Measurements from ENCODE around the gene CFAP410. TPM values are rescaled to one million over a fixed set of nuclear protein-coding genes. Genes with fewer than 3 reads are reported as not detected.
"Not testable (repeated sequence)": the region's sequence is repeated elsewhere in the genome, so short reads cannot be mapped to it uniquely, and the experiment has no call there.

The CFAP410 gene
- total RNA-seq, 1 donor from 2014 or later, result 13.0 TPM

DNA sequence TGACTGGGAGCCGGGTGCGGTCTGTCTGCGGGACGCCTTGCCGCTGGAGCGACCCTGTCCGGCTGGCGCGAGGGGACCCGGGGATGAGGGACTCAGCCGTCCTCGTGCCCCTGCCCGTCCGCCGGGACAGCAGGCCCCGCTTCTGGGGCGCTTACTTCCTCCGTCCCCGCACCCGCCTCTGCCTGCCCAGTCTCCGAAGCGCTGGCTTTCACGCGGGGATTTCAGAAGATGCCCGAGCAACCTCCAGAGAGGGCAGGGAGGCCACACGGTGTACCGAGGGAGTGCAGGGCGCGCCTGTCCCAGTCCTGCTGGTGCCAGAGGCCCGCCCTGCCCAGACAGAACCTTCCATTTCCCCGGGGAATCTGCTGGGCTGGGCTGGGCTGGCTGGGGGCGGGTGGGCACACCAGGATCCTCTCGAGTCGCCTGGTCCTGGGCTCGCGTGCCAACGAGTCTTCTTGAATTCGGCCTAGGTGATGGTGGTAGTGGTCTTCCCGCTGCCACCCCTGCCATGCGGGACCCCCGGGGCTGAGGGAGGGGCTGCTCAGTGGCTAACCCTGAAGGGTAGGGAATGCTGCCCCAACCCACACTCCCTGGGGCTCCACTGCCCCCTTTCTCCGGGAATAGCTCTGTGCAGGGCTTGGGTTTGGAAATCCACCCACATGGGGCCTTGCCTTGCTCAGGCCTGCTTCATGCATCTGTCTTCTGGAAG, 11.7 kb upstream of the CFAP410 start:
- no peak for DNase-seq

DNA sequence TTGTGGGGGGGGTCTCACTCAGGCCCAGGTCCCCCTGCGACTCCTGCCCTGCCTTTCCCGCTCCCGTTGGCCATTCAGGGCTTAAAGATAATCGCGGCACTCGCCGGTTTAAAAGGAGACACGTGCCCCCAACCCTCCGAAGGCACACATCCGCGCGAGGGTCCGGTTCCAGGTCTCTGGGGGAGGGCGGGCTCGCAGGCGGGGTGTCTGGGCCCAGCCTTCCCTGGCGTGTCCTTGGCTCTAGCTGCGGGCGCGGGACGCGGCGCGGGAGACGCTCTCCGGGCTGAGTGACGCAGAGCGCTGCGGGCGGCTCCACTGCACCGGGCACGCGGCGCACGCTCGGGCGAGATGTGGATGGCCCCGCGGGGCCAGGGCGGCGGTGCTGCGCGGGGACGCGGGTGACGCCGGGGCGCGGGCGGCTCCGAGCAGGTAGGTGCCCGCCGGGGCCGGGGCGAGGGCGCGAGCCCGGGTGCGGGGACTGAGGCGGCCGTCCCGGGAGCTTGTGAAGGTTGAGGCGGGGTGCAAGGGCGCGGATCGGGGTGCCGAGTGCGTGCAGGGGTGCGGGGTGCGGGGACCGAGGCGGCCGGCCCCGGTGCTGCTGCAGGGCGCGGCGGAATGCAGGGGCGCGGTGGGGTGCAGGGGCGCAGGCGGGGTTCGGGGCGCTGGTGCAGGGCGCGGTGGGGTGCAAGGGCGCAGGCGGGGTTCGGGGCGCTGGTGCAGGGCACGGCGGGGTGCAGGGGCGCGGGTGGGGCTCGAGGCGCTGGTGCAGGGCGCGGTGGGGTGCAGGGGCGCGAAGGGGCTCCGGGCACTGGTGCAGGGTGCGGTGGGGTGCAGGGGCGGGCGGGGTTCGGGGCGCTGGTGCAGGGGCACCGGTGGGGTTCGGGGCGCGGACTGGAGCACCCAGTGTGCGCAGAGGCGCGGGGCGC, 10.9 kb upstream of the CFAP410 start:
- no peak for DNase-seq

DNA sequence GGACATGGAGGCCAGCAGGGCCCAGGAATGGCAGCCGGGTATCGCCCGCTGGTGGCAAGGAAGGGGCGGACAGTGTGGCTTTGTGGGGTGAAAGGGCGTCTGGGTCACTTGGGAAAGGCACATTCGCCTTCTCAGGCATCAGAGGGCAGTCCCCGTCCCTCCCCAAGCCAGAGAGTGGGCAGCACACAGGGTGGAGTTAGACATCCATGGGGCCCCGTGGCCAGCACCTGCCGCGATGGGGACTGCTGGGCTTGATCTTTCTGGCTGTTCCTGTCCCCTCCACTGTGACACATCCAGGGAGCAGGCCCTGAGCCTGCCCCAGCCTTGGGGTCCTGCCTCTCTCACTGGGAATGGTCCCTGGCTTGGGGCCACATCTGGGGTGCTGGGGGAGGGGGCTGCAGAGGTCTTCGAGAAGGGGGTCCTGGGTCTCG, 10.2 kb upstream of the CFAP410 start:
- DNase-seq, result no peak

- DNase-seq, result no peak
These were observed 9.7 kb upstream of the CFAP410 start for GRCh38 chr21:44348861-44349260.

GRCh38 chr21:44347911-44348451, 8.8 kb upstream of the CFAP410 start:
- DNase-seq, result no peak

DNA sequence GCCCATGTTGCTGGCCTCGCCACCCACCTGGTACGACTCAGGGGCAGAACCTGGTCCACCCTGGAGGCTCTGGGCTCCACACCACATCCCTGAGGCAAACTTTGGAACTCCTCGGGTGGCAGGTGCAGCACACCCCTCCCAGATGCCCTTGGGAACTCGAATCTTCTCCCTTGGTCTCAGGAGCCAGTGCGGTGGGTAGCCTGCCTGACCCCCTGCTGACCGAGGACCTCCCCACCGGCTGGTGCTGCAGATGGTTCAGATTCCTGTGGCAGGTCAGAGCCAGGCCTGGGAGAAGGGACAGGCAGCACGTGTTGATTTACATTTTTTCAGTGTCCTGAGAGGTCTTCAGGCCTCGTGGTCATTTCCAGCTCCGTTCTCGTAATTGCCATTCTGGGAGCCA, 6.3 kb upstream of the CFAP410 start:
- no peak for DNase-seq

DNA sequence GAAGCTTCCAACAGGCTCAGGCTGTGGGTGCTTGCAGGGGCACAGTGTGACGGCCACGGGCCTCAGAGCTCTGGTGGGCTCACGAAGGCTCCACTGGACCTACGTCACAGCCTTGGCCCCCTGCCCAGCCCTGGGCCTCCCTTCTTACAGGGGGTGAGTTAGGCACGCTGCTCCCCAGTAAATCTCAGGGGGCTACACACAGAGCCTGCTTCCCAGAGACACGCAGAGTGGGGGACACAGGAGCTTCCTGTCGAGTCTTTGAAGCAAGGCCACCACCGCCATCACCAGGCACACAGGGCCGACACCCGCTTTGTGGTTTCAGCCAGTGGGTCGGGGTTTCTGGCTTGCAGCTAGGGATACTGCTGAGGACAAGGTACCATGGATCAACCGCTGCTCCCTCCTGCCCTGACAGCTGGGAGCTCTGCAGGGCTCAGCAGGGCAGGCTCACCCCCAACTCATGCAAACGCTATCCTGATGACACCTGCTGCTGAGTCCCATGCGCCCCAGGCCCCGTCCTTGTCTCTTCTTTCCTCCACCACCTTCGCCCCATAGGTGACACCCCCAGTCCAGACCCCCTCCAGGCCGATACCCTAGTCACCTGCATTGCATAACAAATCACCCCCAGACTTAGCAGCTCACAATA, 5.5 kb upstream of the CFAP410 start:
- no peak for DNase-seq

- not testable (repeated sequence) for DNase-seq
These were observed 3.8 kb upstream of the CFAP410 start for GRCh38 chr21:44342981-44343380.

DNA sequence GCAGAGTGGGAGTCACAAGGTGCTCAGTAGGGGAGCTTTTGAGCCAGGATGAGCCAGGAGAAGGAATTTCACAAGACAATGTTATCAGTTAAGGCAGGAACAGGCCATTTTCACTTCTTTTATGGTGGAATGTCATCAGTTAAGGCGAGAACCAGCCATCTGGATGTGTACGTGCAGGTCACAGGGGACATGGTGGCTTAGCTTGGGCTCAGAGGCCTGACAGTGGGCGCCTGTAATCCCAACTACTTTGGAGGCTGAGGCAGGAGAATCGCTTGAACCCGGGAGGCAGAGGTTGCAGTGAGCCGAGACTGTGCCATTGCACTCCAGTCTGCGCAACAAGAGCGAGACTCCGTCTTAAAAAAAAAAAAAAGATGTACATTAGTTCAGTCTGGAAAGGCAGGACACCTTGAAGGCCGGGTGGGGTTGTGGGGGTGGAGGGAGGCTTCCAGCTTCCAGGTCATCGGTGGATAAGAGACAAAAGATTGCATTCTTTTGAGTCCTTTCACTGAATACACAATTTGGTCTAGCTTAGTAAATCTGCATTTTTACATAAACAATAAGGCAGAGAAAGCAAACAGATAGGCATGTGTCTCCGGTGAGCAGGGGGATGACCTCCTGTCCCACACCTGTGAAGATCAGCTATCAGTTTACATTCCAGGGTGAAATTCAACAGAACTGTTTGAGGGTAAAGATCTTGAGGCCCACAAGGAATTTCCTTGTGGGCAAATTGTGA, 2.7 kb upstream of the CFAP410 start:
- DNase-seq, result not testable (repeated sequence)

- DNase-seq, result peak; percentile 79
These were observed 972 bp downstream of the CFAP410 start for GRCh38 chr21:44337941-44338895.

GRCh38 chr21:44337449-44337848, 1.7 kb downstream of the CFAP410 start:
- DNase-seq, result peak; percentile 18

GRCh38 chr21:44335266-44336059, 3.7 kb downstream of the CFAP410 start:
- no peak for DNase-seq

- DNase-seq, result no peak
These were observed 4.7 kb downstream of the CFAP410 start for GRCh38 chr21:44334329-44335030.

- no peak for DNase-seq
These were observed 5.5 kb downstream of the CFAP410 start for GRCh38 chr21:44333509-44334328.

DNA sequence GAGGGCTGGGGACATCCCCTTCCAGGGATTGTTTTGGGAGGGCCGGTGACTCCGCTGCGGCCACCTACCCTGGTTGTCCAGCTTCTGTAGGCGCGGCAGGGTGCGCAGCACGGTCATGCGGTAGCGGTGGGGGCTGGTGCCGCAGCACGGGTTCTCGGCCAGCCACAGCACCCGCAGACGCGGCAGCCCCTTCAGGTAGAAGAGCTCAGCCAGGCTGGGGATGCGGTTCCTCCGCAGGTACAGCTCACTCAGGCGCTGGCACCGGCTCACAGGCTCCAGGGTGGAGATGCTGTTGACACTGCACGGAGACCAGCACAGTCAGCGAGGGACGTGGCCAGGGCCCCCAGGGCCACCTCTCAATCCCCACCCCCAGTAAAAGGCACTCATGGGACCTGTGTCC, 6.2 kb downstream of the CFAP410 start:
- DNase-seq, result no peak

GRCh38 chr21:44332383-44332782, 6.8 kb downstream of the CFAP410 start:
- no peak for DNase-seq

GRCh38 chr21:44331650-44332307, 7.4 kb downstream of the CFAP410 start:
- DNase-seq, result no peak

- no peak for DNase-seq
These were observed 8.0 kb downstream of the CFAP410 start for GRCh38 chr21:44331209-44331608.
